K562 (cell line): ENCODE measurements around the gene TRAF3IP3. TPM values are rescaled to one million over a fixed set of nuclear protein-coding genes. Genes with fewer than 3 reads are reported as not detected.

Source experiments
- AFF1 ChIP-seq, 2 experiments: fragments of 450-650 bp; IDR thresholded peaks; 2 replicates each; pipeline ENCODE4 v1.6.1; 2018; ENCODE audit warnings: mild to moderate bottlenecking in 2 of 2, low read depth in 1 of 2; ENCODE audit not compliant: partially characterized antibody in 2 of 2
- BDP1 ChIP-seq: IDR thresholded peaks from 3 replicates; pipeline ENCODE4 v1.6.1; 2011; ENCODE audit not compliant: insufficient read length, insufficient read depth
- CBX5 ChIP-seq: IDR thresholded peaks from 2 replicates; pipeline ENCODE4 v1.6.1; 2014; ENCODE audit warnings: low read depth, borderline replicate concordance
- CEBPB ChIP-seq: fragments of 450-650 bp; IDR thresholded peaks from 2 replicates; pipeline ENCODE4 v1.6.1; 2016; ENCODE audit warnings: missing genetic modification characterization, missing compliant biosample characterization
- ELF4 ChIP-seq: fragments of 450-650 bp; formaldehyde crosslinking; IDR thresholded peaks from 2 replicates; pipeline ENCODE4 v1.4.0; 2022; ENCODE audit warnings: missing genetic modification characterization
- ETS2 ChIP-seq: IDR thresholded peaks from 2 replicates; pipeline ENCODE4 v1.6.1; 2016; ENCODE audit warnings: borderline replicate concordance, missing genetic modification characterization, mild to moderate bottlenecking, moderate library complexity, missing compliant biosample characterization; ENCODE audit not compliant: poor library complexity, severe bottlenecking
- FOXM1 ChIP-seq, 2 experiments: fragments of 450-650 bp in 1 of 2; sonication (generic) in 1 of 2; formaldehyde crosslinking in 1 of 2; IDR thresholded peaks; 2 replicates each; pipeline versions ENCODE4 v1.6.1 to v1.9.0; 2017 to 2022; ENCODE audit warnings: low read depth in 2 of 2, mild to moderate bottlenecking in 2 of 2, missing genetic modification reagents in 1 of 2, moderate library complexity in 1 of 2
- HCFC1 ChIP-seq: IDR thresholded peaks from 2 replicates; pipeline ENCODE4 v1.6.1; 2012; ENCODE audit warnings: low read depth, low read length, improper control_type of control experiment
- MBD1 ChIP-seq: fragments of 250-450 bp; sonication (Bioruptor Pico); IDR thresholded peaks from 2 replicates; pipeline ENCODE4 v1.8.0; 2022; ENCODE audit warnings: inconsistent platforms
- MEF2D ChIP-seq: conservative IDR thresholded peaks from 2 replicates; pipeline ENCODE4 v1.6.1; 2016; ENCODE audit warnings: low read depth, missing genetic modification characterization, missing compliant biosample characterization
- PTRF ChIP-seq: fragments of 450-650 bp; IDR thresholded peaks from 2 replicates; pipeline ENCODE4 v1.6.1; 2016; ENCODE audit warnings: mild to moderate bottlenecking, missing genetic modification characterization, missing compliant biosample characterization
- TAF7 ChIP-seq: fragments of 450-650 bp; IDR thresholded peaks from 2 replicates; pipeline ENCODE4 v1.6.1; 2016; ENCODE audit warnings: missing genetic modification characterization, missing compliant biosample characterization
- ZBTB17 ChIP-seq: fragments of 450-650 bp; formaldehyde crosslinking; IDR thresholded peaks from 2 replicates; pipeline ENCODE4 v1.4.0; 2020; ENCODE audit warnings: mild to moderate bottlenecking
- ZKSCAN8 ChIP-seq: fragments of 200-800 bp; sonication (Bioruptor generic); IDR thresholded peaks from 2 replicates; pipeline ENCODE4 v1.6.1; 2016; ENCODE audit warnings: missing genetic modification characterization, missing compliant biosample characterization
- ZNF23 ChIP-seq: fragments of 250-450 bp; sonication (Bioruptor Pico); IDR thresholded peaks from 2 replicates; pipeline ENCODE4 v1.4.0; 2020; ENCODE audit warnings: mild to moderate bottlenecking
- ZNF316 ChIP-seq: fragments of 450-650 bp; IDR thresholded peaks from 2 replicates; pipeline ENCODE4 v1.6.1; 2016
- polyA plus RNA-seq, 8 experiments: library from polyadenylated mRNA; depleted of rRNA in 4 of 8; stranded (reverse) in 5 of 8; unstranded in 3 of 8; fragments of >200 nt; fragmentation: Nextera tagmentation in 2 of 8; fragmentation: Illumina TruSeq in 1 of 8; extraction: Ambion mirVana in 2 of 8; extraction: Trizol in 1 of 8; gene quantifications; 2 replicates each; pipeline versions ENCODE4 v1.2.1 to v1.2.3, GENCODE V29; 2011 to 2014; ENCODE audit warnings: inconsistent platforms in 1 of 8, missing spikeins in 1 of 8
- total RNA-seq, 7 experiments: library from RNA; depleted of rRNA in 6 of 7; stranded (reverse); fragments of >200 nt in 6 of 7; fragmentation: Illumina TruSeq in 2 of 7; extraction: Trizol in 2 of 7; gene quantifications; 2 replicates each; pipeline versions ENCODE4 v1.2.1 to v1.2.3, GENCODE V29; 2011 to 2021; ENCODE audit warnings: low replicate concordance in 1 of 7
- TF ChIP-seq, protein P1 (sequence below): fragments of 450-650 bp; IDR thresholded peaks from 2 replicates; pipeline ENCODE4 v1.6.1; 2016; ENCODE audit warnings: low read depth, mild to moderate bottlenecking, moderate library complexity

TRAF3IP3 gene
- total and polyA plus RNA-seq, 9 of the 15 experiments (the other 6 are each of a cell fraction or from before 2014, with no cell fraction given): 0.06 to 1.1 (median 0.31) TPM

DNA sequence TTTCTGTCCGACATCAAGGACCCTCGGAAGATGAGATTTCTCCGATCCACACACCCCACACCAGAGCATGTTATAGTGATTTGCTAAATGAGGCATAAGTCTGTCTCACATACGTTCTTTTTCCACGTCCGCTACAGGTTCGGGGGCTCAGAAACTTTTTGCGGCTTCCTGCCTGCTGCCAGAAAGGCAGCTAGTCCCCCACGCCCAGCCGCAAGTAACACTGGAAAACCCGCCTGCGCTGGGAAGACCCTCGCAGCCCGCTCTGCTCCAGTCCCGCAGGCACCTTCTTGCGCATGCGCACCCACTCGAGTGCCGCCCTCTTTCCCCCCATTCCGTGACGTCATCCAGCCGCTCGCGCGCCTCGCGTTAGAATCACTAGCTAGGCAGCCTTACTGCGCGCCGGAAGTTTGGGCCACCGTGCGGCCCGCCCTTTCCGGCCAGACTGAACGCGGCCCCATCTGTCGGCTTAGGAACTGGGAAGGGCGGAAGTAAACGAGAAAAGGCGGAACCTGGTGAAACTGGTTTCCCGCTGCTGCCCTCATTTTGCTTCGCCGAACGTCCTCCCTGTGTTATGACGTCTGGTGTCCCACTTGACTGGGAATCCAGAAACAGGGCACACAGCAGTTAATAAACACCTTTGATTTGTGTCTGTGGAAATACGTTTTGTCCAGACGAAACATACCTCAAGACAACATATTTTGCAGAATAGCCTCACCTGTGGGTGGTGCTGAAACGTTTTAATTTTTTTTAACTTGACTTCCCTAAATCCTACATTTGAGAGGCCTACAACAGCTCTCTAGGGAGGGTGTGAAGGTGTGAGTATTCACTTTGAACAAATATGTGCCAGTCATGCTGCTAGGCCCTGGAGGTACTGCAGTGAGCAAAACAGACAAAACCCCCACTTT lies 28.7 kb downstream of the TRAF3IP3 start, which contains the start of gene C1orf74 (continued):
- TF ChIP-seq AFF1 (IDR thresholded peaks at IDR 0.05; ENCODE audit: low read depth in 1 of 2, partially characterized antibody in 2 of 2) (peak in 1 of 2 experiments; percentile 25), FOXM1 (IDR thresholded peaks at IDR 0.05; ENCODE audit: low read depth) (peak; percentile 34; the same call in 1 of the 2 replicates), FOXM1 (CRISPR knock-in tag; IDR thresholded peaks at IDR 0.05; ENCODE audit: low read depth) (0 out of 2 replicates have a peak, but pooled peaks have one; percentile 33), HCFC1 (peak; percentile 88), ZKSCAN8 (CRISPR knock-in tag) (0 out of 2 replicates have a peak, but pooled peaks have one; percentile 48), ELF4 (no peak; the same call in none of the 2 replicates), BDP1 (no peak), ZNF316 (no peak), ETS2 (tag) (no peak), CBX5 (peak; percentile 70; the same call in 1 of the 2 replicates), MEF2D (0 out of 2 replicates have a peak, but pooled peaks have one; percentile 51), ZBTB17 (CRISPR knock-in tag) (peak; percentile 47; the same call in 1 of the 2 replicates), PTRF (peak; percentile 43; the same call in 1 of the 2 replicates), CEBPB (tag) (no peak), TAF7 (tag) (peak; percentile 47), ZNF23 (CRISPR knock-in tag) (no peak), MBD1 (peak; percentile 80; the same call in 1 of the 2 replicates)
- TF ChIP-seq, protein P1, sequence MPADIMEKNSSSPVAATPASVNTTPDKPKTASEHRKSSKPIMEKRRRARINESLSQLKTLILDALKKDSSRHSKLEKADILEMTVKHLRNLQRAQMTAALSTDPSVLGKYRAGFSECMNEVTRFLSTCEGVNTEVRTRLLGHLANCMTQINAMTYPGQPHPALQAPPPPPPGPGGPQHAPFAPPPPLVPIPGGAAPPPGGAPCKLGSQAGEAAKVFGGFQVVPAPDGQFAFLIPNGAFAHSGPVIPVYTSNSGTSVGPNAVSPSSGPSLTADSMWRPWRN: no peak
